Right lobe of liver (tissue), 4 donors: Measurements from ENCODE around the gene CGB1.

Source experiments
- CTCF ChIP-seq, 4 donors: fragments of 200-600 bp in 3 of 4; fragments of 450-650 bp in 1 of 4; IDR thresholded peaks; one replicate each; pipeline versions ENCODE4 v1.5.1 to v1.8.0; 2016 to 2022; ENCODE audit warnings: antibody characterized with exemption in 4 of 4, mild to moderate bottlenecking in 2 of 4
- POLR2A ChIP-seq: fragments of 450-650 bp; IDR thresholded peaks from one replicate; pipeline ENCODE4 v1.6.1; 2017; ENCODE audit warnings: antibody characterized with exemption, mild to moderate bottlenecking
- donor health status: DM: no; HTN: no; CAD: no.
- donor health status: DM: no; HTN: no; CAD: no.
- donor health status: DM: no; HTN: yes; CAD: no.

GRCh38 chr19:48988860-48989259 lies 47.8 kb downstream of the CGB1 start:
- no peak for TF ChIP-seq CTCF (IDR thresholded peaks at IDR 0.05)
- no peak for TF ChIP-seq POLR2A
